SK-N-SH (cell line): ENCODE measurements around the gene DLG3. TPM values are rescaled to one million over a fixed set of nuclear protein-coding genes. Genes with fewer than 3 reads are reported as not detected.

ENCODE experiments used
- CTCF ChIA-PET: fragments of 300-600, 350-600 bp; formaldehyde crosslinking; extraction: SDS; loops from one replicate; lab custom pipeline; 2021; lab: Yijun Ruan, JAX
- POLR2A ChIA-PET: fragments of 350-600 bp; sonication (Branson Sonifier 250); formaldehyde crosslinking; extraction: SDS; loops from one replicate; lab custom pipeline; 2020; ENCODE audit warnings: antibody characterized with exemption, inconsistent platforms; lab: Yijun Ruan, JAX
- DNase-seq: peaks from one replicate; pipeline ENCODE4 v3.0.0; 2012
- H2AFZ ChIP-seq: fragments of 200-600 bp; sonication (generic); 2 replicates; pipeline ENCODE4 v1.8.1; 2016; ENCODE audit warnings: antibody characterized with exemption, mild to moderate bottlenecking, low read depth
- H3F3A ChIP-seq: fragments of 200-600 bp; sonication (generic); replicated peaks from 2 replicates; pipeline ENCODE3; 2016; ENCODE audit warnings: antibody characterized with exemption, mild to moderate bottlenecking; ENCODE audit not compliant: insufficient read depth
- H3K27ac ChIP-seq, 2 experiments: fragments of 200-500 bp in 1 of 2; fragments of 200-600 bp in 1 of 2; sonication (Bioruptor generic) in 1 of 2; sonication (generic), shearing (Covaris generic) in 1 of 2; 2 replicates each; pipeline versions ENCODE4 v1.5.1 to v1.6.1; 2014 to 2016; ENCODE audit warnings: low read depth in 2 of 2, inconsistent platforms in 1 of 2, low read length in 1 of 2, mild to moderate bottlenecking in 1 of 2, mixed read lengths in 1 of 2
- H3K27me3 ChIP-seq: fragments of 200-600 bp; sonication (generic), shearing (Covaris generic); 2 replicates; pipeline ENCODE4 v1.6.1; 2016; ENCODE audit warnings: mixed run types; ENCODE audit not compliant: insufficient read depth
- H3K36me3 ChIP-seq, 2 experiments: fragments of 200-500 bp in 1 of 2; fragments of 200-600 bp in 1 of 2; sonication (Bioruptor generic) in 1 of 2; sonication (generic) in 1 of 2; replicated peaks in 1 of 2; 2 replicates each; pipeline versions ENCODE3 to v1.5.1; 2014 to 2016; ENCODE audit warnings: low read length in 1 of 2, mild to moderate bottlenecking in 1 of 2; ENCODE audit not compliant: insufficient read depth in 2 of 2, control insufficient read depth in 1 of 2
- H3K4me1 ChIP-seq, 2 experiments: fragments of 200-500 bp in 1 of 2; fragments of 200-600 bp in 1 of 2; sonication (Bioruptor generic) in 1 of 2; sonication (generic), shearing (Covaris generic) in 1 of 2; 2 replicates each; pipeline versions ENCODE4 v1.5.1 to v1.6.1; 2014 to 2016; ENCODE audit warnings: low read depth in 1 of 2, low read length in 1 of 2, mixed run types in 1 of 2; ENCODE audit not compliant: insufficient read depth in 2 of 2, control insufficient read depth in 1 of 2
- H3K4me2 ChIP-seq: fragments of 200-600 bp; sonication (generic), shearing (Covaris generic); 2 replicates; pipeline ENCODE4 v1.6.1; 2017; ENCODE audit warnings: mixed run types
- H3K4me3 ChIP-seq, 2 experiments: fragments of 200-500 bp in 1 of 2; fragments of 200-600 bp in 1 of 2; sonication (Bioruptor generic) in 1 of 2; sonication (generic), shearing (Covaris generic) in 1 of 2; 2 replicates each; pipeline versions ENCODE4 v1.5.1 to v1.8.1; 2014 to 2016; ENCODE audit warnings: low read depth in 2 of 2, inconsistent platforms in 1 of 2, low read length in 1 of 2, mild to moderate bottlenecking in 1 of 2, mixed read lengths in 1 of 2, moderate library complexity in 1 of 2
- H3K79me2 ChIP-seq: fragments of 200-600 bp; sonication (generic); 2 replicates; pipeline ENCODE4 v1.8.1; 2017; ENCODE audit warnings: mild to moderate bottlenecking; ENCODE audit not compliant: insufficient read depth
- H3K9ac ChIP-seq: fragments of 200-600 bp; sonication (generic); 2 replicates; pipeline ENCODE4 v1.6.1; 2017; ENCODE audit warnings: mixed run types
- H3K9me2 ChIP-seq: fragments of 200-600 bp; sonication (generic); 2 replicates; pipeline ENCODE4 v1.6.1; 2017; ENCODE audit warnings: mixed run types
- H3K9me3 ChIP-seq: fragments of 200-600 bp; sonication (generic); 2 replicates; pipeline ENCODE4 v1.6.1; 2017; ENCODE audit warnings: mixed run types, mild to moderate bottlenecking, moderate library complexity
- H4K20me1 ChIP-seq: fragments of 200-600 bp; sonication (generic); 2 replicates; pipeline ENCODE4 v1.6.1; 2017; ENCODE audit warnings: mild to moderate bottlenecking, mixed run types; ENCODE audit not compliant: insufficient read depth
- ELF1 ChIP-seq: IDR thresholded peaks from 2 replicates; pipeline ENCODE4 v1.4.0; 2012
- FOSL2 ChIP-seq: IDR thresholded peaks from 2 replicates; pipeline ENCODE4 v1.4.0; 2012; ENCODE audit warnings: low read depth, mild to moderate bottlenecking, moderate library complexity, borderline replicate concordance
- FOXJ3 ChIP-seq: sonication (generic); formaldehyde crosslinking; IDR thresholded peaks from 2 replicates; pipeline ENCODE4 v1.5.1; 2020; ENCODE audit warnings: mild to moderate bottlenecking, missing genetic modification reagents
- FOXM1 ChIP-seq: IDR thresholded peaks from 2 replicates; pipeline ENCODE4 v1.4.0; 2012; ENCODE audit warnings: low read depth, mild to moderate bottlenecking
- GATA2 ChIP-seq: sonication (generic); formaldehyde crosslinking; IDR thresholded peaks from 2 replicates; pipeline ENCODE4 v1.5.0; 2020; ENCODE audit warnings: mild to moderate bottlenecking, missing genetic modification reagents
- NFIC ChIP-seq: IDR thresholded peaks from 2 replicates; pipeline ENCODE4 v1.4.0; 2012; ENCODE audit warnings: borderline replicate concordance
- POLR2AphosphoS5 ChIP-seq: IDR thresholded peaks from 2 replicates; pipeline ENCODE4 v1.6.1; 2012; ENCODE audit warnings: low read depth, low read length
- RAD21 ChIP-seq: IDR thresholded peaks from 2 replicates; pipeline ENCODE4 v1.6.1; 2012; ENCODE audit warnings: mild to moderate bottlenecking, low read length
- RCOR1 ChIP-seq: fragments of 150-350 bp; IDR thresholded peaks from 2 replicates; pipeline ENCODE4 v1.6.1; 2017; ENCODE audit warnings: antibody characterized with exemption, low read length
- RFX5 ChIP-seq: IDR thresholded peaks from 2 replicates; pipeline ENCODE4 v1.6.1; 2012; ENCODE audit warnings: mild to moderate bottlenecking, improper control_type of control experiment, low read length
- RXRA ChIP-seq: IDR thresholded peaks from 2 replicates; pipeline ENCODE4 v1.4.0; 2012; ENCODE audit warnings: low read depth, mild to moderate bottlenecking, borderline replicate concordance
- SIN3A ChIP-seq: IDR thresholded peaks from 2 replicates; pipeline ENCODE4 v1.6.1; 2012; ENCODE audit warnings: low read depth, mild to moderate bottlenecking, low read length, moderate library complexity, borderline replicate concordance
- SMC3 ChIP-seq: IDR thresholded peaks from 2 replicates; pipeline ENCODE4 v1.6.1; 2012; ENCODE audit warnings: low read depth, low read length, improper control_type of control experiment
- TAF1 ChIP-seq: IDR thresholded peaks from 2 replicates; pipeline ENCODE4 v1.6.1; 2012; ENCODE audit warnings: low read depth, mild to moderate bottlenecking, low read length, moderate library complexity, borderline replicate concordance
- TEAD4 ChIP-seq: IDR thresholded peaks from 2 replicates; pipeline ENCODE4 v1.4.0; 2012; ENCODE audit warnings: mild to moderate bottlenecking, borderline replicate concordance; ENCODE audit not compliant: insufficient read depth
- YY1 ChIP-seq: IDR thresholded peaks from 2 replicates; pipeline ENCODE4 v1.4.0; 2012; ENCODE audit warnings: low read depth, mild to moderate bottlenecking
- WGBS: methylation state at CpG from one replicate; pipeline ENCODE4 v1.1.6; 2017; ENCODE audit warnings: low lambda C conversion rate; 5-methylcytosine and 5-hydroxymethylcytosine counted together
- polyA plus RNA-seq, 3 experiments: library from polyadenylated mRNA; depleted of rRNA; stranded (reverse); fragments of >200 nt; gene quantifications; 2 replicates each; pipeline ENCODE4 v1.2.3, GENCODE V29; 2012
- TF ChIP-seq, protein P1 (sequence below): IDR thresholded peaks from 2 replicates; pipeline ENCODE4 v1.4.0; 2012; ENCODE audit warnings: low read depth, borderline replicate concordance
- TF ChIP-seq, protein P2 (sequence below): IDR thresholded peaks from 2 replicates; pipeline ENCODE4 v1.4.0; 2012; ENCODE audit warnings: low read depth
- TF ChIP-seq, protein P3 (sequence below): fragments of 150-350 bp; IDR thresholded peaks from 2 replicates; pipeline ENCODE4 v1.6.1; 2016; ENCODE audit warnings: mild to moderate bottlenecking, low read depth, low read length
- TF ChIP-seq, protein P4 (sequence below): IDR thresholded peaks from 2 replicates; pipeline ENCODE4 v1.4.0; 2012; ENCODE audit warnings: low read depth, borderline replicate concordance

DLG3 gene
- polyA plus RNA-seq, 1 of the 3 experiments (the other 2 are of a cell fraction), result 11.7 TPM

DNA sequence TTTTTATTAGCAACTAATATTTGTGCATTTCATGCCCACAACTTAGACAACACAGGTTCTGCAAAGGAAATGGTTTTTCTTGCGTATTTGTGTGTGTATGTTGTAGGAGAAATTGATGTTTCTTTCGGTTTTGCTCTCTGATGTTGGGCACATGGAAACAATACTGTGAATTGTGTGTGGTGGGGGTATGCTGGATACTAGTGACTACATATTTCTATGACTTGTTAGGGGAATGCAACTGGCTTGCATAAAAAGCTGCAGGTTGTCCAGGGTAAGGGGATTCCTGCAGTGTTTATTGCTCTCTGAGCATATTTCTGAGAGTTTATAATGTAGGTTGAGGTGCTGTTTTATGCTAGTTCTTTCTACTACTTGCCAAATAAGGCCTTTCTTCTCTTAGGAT is 11.6 kb downstream of the DLG3 start:
- Histone ChIP-seq H3K27me3 (no peaks in the 10 kb centered on the region), H3K4me3 (peak overlapping the region; percentile 62 to 64; a peak in 3 of 4 replicates), H3K9ac (0 out of 2 replicates have a peak overlapping the region, but pooled peaks have one; percentile 74), H2AFZ (peak overlapping the region; percentile 89; the same call in 1 of the 2 replicates), H3F3A (no peaks in the 10 kb centered on the region), H3K9me2 (no peaks in the 10 kb centered on the region), H3K36me3 (no peaks in the 10 kb centered on the region), H3K27ac (no peak overlapping the region; a peak in 1 of 4 replicates), H3K9me3 (no peaks in the 10 kb centered on the region), H3K79me2 (0 out of 2 replicates have a peak, but pooled peaks cover 2% of the 10 kb centered on the region), H4K20me1 (no peaks in the 10 kb centered on the region), H3K4me1 (peaks cover 0 to 4% of the 10 kb centered on the region in 2 experiments; a peak in 1 of 4 replicates), H3K4me2 (peak overlapping the region; percentile 76)
- no peak for DNase-seq
- WGBS, result 24% methylated on average over 2 of the region's 2 CpGs
- ChIA-PET CTCF (interaction anchor here (1.5 to 3.6 kb wide), 4 partner anchors 11 to 209 kb away, joined by 4 to 16 read pairs (median 8); partner anchors contain the start of gene DLG3), POLR2A (no interaction called here)
- no peak for TF ChIP-seq SMC3
- TF ChIP-seq RAD21, result no peak
- no peak for TF ChIP-seq FOXJ3 (CRISPR knock-in tag)
- TF ChIP-seq, protein P1, sequence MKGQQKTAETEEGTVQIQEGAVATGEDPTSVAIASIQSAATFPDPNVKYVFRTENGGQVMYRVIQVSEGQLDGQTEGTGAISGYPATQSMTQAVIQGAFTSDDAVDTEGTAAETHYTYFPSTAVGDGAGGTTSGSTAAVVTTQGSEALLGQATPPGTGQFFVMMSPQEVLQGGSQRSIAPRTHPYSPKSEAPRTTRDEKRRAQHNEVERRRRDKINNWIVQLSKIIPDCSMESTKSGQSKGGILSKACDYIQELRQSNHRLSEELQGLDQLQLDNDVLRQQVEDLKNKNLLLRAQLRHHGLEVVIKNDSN, result no peak
- no peak for TF ChIP-seq TEAD4
- no peak for TF ChIP-seq RXRA
- no peak for TF ChIP-seq FOXM1
- TF ChIP-seq RFX5, result no peak
- no peak for TF ChIP-seq POLR2AphosphoS5
- TF ChIP-seq, protein P2, sequence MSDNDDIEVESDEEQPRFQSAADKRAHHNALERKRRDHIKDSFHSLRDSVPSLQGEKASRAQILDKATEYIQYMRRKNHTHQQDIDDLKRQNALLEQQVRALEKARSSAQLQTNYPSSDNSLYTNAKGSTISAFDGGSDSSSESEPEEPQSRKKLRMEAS, result no peak
- TF ChIP-seq TAF1, result no peak
- TF ChIP-seq YY1, result no peak
- no peak for TF ChIP-seq ELF1
- no peak for TF ChIP-seq SIN3A
- TF ChIP-seq, protein P3, sequence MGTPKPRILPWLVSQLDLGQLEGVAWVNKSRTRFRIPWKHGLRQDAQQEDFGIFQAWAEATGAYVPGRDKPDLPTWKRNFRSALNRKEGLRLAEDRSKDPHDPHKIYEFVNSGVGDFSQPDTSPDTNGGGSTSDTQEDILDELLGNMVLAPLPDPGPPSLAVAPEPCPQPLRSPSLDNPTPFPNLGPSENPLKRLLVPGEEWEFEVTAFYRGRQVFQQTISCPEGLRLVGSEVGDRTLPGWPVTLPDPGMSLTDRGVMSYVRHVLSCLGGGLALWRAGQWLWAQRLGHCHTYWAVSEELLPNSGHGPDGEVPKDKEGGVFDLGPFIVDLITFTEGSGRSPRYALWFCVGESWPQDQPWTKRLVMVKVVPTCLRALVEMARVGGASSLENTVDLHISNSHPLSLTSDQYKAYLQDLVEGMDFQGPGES, result no peak
- TF ChIP-seq NFIC, result no peak
- TF ChIP-seq, protein P4, sequence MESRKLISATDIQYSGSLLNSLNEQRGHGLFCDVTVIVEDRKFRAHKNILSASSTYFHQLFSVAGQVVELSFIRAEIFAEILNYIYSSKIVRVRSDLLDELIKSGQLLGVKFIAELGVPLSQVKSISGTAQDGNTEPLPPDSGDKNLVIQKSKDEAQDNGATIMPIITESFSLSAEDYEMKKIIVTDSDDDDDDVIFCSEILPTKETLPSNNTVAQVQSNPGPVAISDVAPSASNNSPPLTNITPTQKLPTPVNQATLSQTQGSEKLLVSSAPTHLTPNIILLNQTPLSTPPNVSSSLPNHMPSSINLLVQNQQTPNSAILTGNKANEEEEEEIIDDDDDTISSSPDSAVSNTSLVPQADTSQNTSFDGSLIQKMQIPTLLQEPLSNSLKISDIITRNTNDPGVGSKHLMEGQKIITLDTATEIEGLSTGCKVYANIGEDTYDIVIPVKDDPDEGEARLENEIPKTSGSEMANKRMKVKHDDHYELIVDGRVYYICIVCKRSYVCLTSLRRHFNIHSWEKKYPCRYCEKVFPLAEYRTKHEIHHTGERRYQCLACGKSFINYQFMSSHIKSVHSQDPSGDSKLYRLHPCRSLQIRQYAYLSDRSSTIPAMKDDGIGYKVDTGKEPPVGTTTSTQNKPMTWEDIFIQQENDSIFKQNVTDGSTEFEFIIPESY, result no peak
- no peak for TF ChIP-seq FOSL2
- TF ChIP-seq RCOR1, result no peak
- TF ChIP-seq GATA2 (CRISPR knock-in tag), result no peak
